ENCODE data around the gene DNAAF9. TPM values are rescaled to one million over a fixed set of nuclear protein-coding genes. Genes with fewer than 3 reads are reported as not detected.

DNAAF9 gene
- total and polyA plus RNA-seq, 2 of the 8 experiments (the other 6 are each of a cell fraction or from before 2014, with no cell fraction given) = 2.6 to 5.7 TPM

DNA sequence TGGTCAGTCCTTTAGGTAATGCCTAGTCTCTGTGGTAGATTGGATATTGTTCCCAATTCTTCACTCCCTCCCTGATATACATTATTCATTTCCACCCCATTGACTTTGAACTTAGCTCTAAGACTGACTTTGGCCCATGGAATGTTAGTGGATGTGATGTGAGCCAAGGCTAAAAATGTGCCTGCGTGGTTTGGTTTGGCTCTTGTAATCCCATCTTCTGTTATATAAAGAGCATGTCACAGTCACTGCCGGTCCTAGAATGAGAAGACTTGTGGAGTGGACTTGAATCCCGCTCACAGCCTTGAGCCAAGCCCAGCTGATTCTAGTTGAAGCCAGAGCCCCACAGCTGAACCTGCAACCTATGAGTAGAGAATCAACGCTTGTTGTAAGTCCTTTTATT is 23.6 kb upstream of the DNAAF9 start:
- POLR2A ChIA-PET (ENCODE audit: partially characterized antibody) = no interaction called here
- H3K23me2 ChIP-seq (ENCODE audit: low read depth, low read length) = no peaks in the 10 kb centered on the region
- 94% methylated on average over 4 of the region's 4 CpGs; no CpG with 5 or more reads in 1 of the 2 experiments for WGBS, 2 experiments (ENCODE audit: extremely low coverage in 1 of 2, insufficient coverage in 1 of 2, insufficient read length in 1 of 2, insufficient replicate concordance in 2 of 2, low coverage in 1 of 2, low lambda C conversion rate in 2 of 2, missing lambda C conversion rate in 1 of 2)
- TF ChIP-seq ATF2 (IDR thresholded peaks at IDR 0.05; ENCODE audit: low read length) (no peak), JUN (IDR thresholded peaks at IDR 0.05; ENCODE audit: low read depth, low read length) (no peak), CBX5 (IDR thresholded peaks at IDR 0.05; ENCODE audit: low read depth, low read length) (no peak), KDM5A (IDR thresholded peaks at IDR 0.05; ENCODE audit: low read length) (no peak), KDM4A (IDR thresholded peaks at IDR 0.05; ENCODE audit: low read depth, low read length, severe bottlenecking) (no peak), CHD1 (IDR thresholded peaks at IDR 0.05; ENCODE audit: low read depth, low read length) (no peak), JUND (IDR thresholded peaks at IDR 0.05; ENCODE audit: low read length) (no peak), RFX5 (IDR thresholded peaks at IDR 0.05; ENCODE audit: borderline replicate concordance, low read depth, low read length) (no peak), SUZ12 (IDR thresholded peaks at IDR 0.05; ENCODE audit: low read length) (no peak), RNF2 (IDR thresholded peaks at IDR 0.05; ENCODE audit: borderline replicate concordance, low read depth, low read length, missing control alignments, poor library complexity, severe bottlenecking) (no peak), NANOG (IDR thresholded peaks at IDR 0.05; ENCODE audit: insufficient read depth, low read depth, low read length, poor library complexity, severe bottlenecking) (no peak), ZNF274 (IDR thresholded peaks at IDR 0.05; ENCODE audit: borderline replicate concordance, extremely low read depth, low read length) (no peak)

More for the DNA sequence above, 23.6 kb upstream of the DNAAF9 start:
- no peak overlapping the region for H4K91ac ChIP-seq (replicated peaks; ENCODE audit: insufficient read length, low read length)
- H3K4me2 ChIP-seq (ENCODE audit: insufficient read depth in 1 of 2, low read depth in 2 of 2, low read length in 2 of 2) = no peak overlapping the region
- H3K9ac ChIP-seq (replicated peaks in 1 of 4; ENCODE audit: extremely low read depth in 1 of 4, low read depth in 3 of 4, low read length in 3 of 4) = no peak overlapping the region
- H3K36me3 ChIP-seq (ENCODE audit: control insufficient read depth in 2 of 4, insufficient read depth in 4 of 4, low read length in 3 of 4) = no peaks in the 10 kb centered on the region
- H3K79me2 ChIP-seq (ENCODE audit: control insufficient read depth in 1 of 2, insufficient read depth in 2 of 2, low read length in 2 of 2) = no peaks in the 10 kb centered on the region
- no peak for DNase-seq (ENCODE audit: low read depth in 1 of 2, low spot score in 2 of 2)
- no peak overlapping the region for H2BK120ac ChIP-seq (replicated peaks; ENCODE audit: low read depth, low read length)
- no peak overlapping the region for H2BK15ac ChIP-seq (ENCODE audit: low read length)
- H3K4me3 ChIP-seq (ENCODE audit: extremely low read depth in 1 of 4, insufficient read depth in 2 of 4, low read depth in 3 of 4, low read length in 4 of 4) = no peak overlapping the region
- no peaks in the 10 kb centered on the region for H4K20me1 ChIP-seq (replicated peaks in 1 of 2; ENCODE audit: control insufficient read depth in 1 of 2, insufficient read depth in 2 of 2, low read length in 2 of 2)
- no peak overlapping the region for H2BK5ac ChIP-seq (ENCODE audit: low read depth, low read length)
- H3K18ac ChIP-seq (ENCODE audit: extremely low read depth, low read length) = no peak overlapping the region
- no peak overlapping the region for H2AFZ ChIP-seq (ENCODE audit: low read length)
- no peak overlapping the region for H3K23ac ChIP-seq (ENCODE audit: insufficient read length)
- no peak overlapping the region for H2AK5ac ChIP-seq (ENCODE audit: low read depth, low read length)
- no peak overlapping the region for H2BK20ac ChIP-seq (ENCODE audit: low read length)
- no peak overlapping the region for H3K27ac ChIP-seq (ENCODE audit: low read depth, low read length)
- H3K4ac ChIP-seq (replicated peaks; ENCODE audit: insufficient read length, low read depth, low read length) = no peak overlapping the region
- H3K9me3 ChIP-seq (ENCODE audit: insufficient read depth in 2 of 2, low read depth in 1 of 2, low read length in 1 of 2) = no peaks in the 10 kb centered on the region
- CTCF ChIA-PET (ENCODE audit: partially characterized antibody) = interaction anchor here (1.1 to 1.5 kb wide), 2 partner anchors 12 to 51 kb away, joined by 3 to 4 read pairs; no protein-coding TSS in a partner anchor
- peaks cover 0 to 3% (median 1%) of the 10 kb centered on the region in 4 experiments; a peak in 2 of 7 replicates for H3K4me1 ChIP-seq (replicated peaks in 1 of 4; ENCODE audit: control insufficient read depth in 3 of 4, insufficient read depth in 4 of 4, low read length in 3 of 4)
- no peak overlapping the region for H3K56ac ChIP-seq (replicated peaks; ENCODE audit: insufficient read length, low read depth, low read length)
- no peak overlapping the region for H4K5ac ChIP-seq (ENCODE audit: insufficient read length, low read depth, low read length)
- no peak overlapping the region for H2BK12ac ChIP-seq (ENCODE audit: low read depth, low read length)
- H3K79me1 ChIP-seq (ENCODE audit: low read depth, low read length) = no peaks in the 10 kb centered on the region
- H4K8ac ChIP-seq (ENCODE audit: extremely low read depth, insufficient read depth, low read length) = no peak overlapping the region
- no peak for FAIRE-seq
- no peaks in the 10 kb centered on the region for H3K27me3 ChIP-seq (replicated peaks in 1 of 4; ENCODE audit: control insufficient read depth in 3 of 4, extremely low read depth in 1 of 4, insufficient read depth in 3 of 4, low read length in 3 of 4)
- no peak overlapping the region for H3K14ac ChIP-seq (ENCODE audit: insufficient read length)
